Transverse colon (tissue), 4 donors: ENCODE measurements around the gene AP4B1. TPM values are rescaled to one million over a fixed set of nuclear protein-coding genes. Genes with fewer than 3 reads are reported as not detected.

Source experiments
- DNase-seq: peaks from one replicate; pipeline ENCODE4 v3.0.0-alpha.2; 2019
- H3K27ac ChIP-seq, 4 donors: fragments of 200-600 bp; sonication (generic); 2 replicates each; pipeline ENCODE4 v1.5.1; 2016 to 2018; ENCODE audit warnings: inconsistent platforms in 4 of 4
- H3K27me3 ChIP-seq: fragments of 200-600 bp; sonication (generic); 2 replicates; pipeline ENCODE4 v1.5.1; 2017; ENCODE audit warnings: inconsistent platforms
- H3K36me3 ChIP-seq, 4 donors: fragments of 200-600 bp; sonication (generic); 2 replicates each; pipeline ENCODE4 v1.5.1; 2017 to 2019; ENCODE audit warnings: inconsistent platforms in 4 of 4
- H3K4me1 ChIP-seq, 4 donors: fragments of 200-600 bp; sonication (generic); 2 replicates each; pipeline ENCODE4 v1.5.1; 2017 to 2020; ENCODE audit warnings: inconsistent platforms in 4 of 4
- H3K4me3 ChIP-seq, 4 donors: fragments of 200-600 bp; sonication (generic); 1 replicate in 1 of 4; 2 replicates in 3 of 4; pipeline versions ENCODE4 v1.5.1 to v1.6.1; 2017 to 2019; ENCODE audit warnings: inconsistent platforms in 4 of 4
- H3K9me3 ChIP-seq, 2 donors: fragments of 200-600 bp; sonication (generic); 2 replicates each; pipeline ENCODE4 v1.5.1; 2017 to 2019; ENCODE audit warnings: inconsistent platforms in 2 of 2
- EP300 ChIP-seq: sonication (generic); formaldehyde crosslinking; IDR thresholded peaks from one replicate; pipeline ENCODE4 v1.6.1; 2017; ENCODE audit warnings: antibody characterized with exemption, low read depth
- POLR2A ChIP-seq: fragments of 450-650 bp; IDR thresholded peaks from one replicate; pipeline ENCODE4 v1.6.1; 2016; ENCODE audit warnings: antibody characterized with exemption, mild to moderate bottlenecking, moderate library complexity
- POLR2AphosphoS5 ChIP-seq, 3 donors: sonication (generic); formaldehyde crosslinking; IDR thresholded peaks; one replicate each; pipeline ENCODE4 v1.6.1; 2016; ENCODE audit warnings: antibody characterized with exemption in 3 of 3
- WGBS, 2 donors: methylation state at CpG; one replicate each; pipeline ENCODE4 v1.1.5; 2018; ENCODE audit warnings: low coverage in 1 of 2; 5-methylcytosine and 5-hydroxymethylcytosine counted together
- in situ Hi-C, 4 donors: fragments of 200-750 bp; cut with MboI; loops; one replicate each; pipeline versions ENCODE4 v1.15.0 to v1.15.1; 2017; ENCODE audit warnings: low sequenced_read_pairs in 3 of 4, low pct_ligation_motif_present in 1 of 4, low pct_unique_long_range_greater_than_20kb in 1 of 4
- intact Hi-C: fragments of 100-400 bp; cut with DNase I; formaldehyde crosslinking; loops from one replicate; pipeline ENCODE4 v1.15.1; 2023; ENCODE audit warnings: low total_unique reads
- total RNA-seq, 4 donors: library from RNA; depleted of rRNA; stranded (reverse); fragments of >200 nt; gene quantifications; one replicate each; pipeline ENCODE4 v1.1.0, GENCODE V29; 2016
- TF ChIP-seq, protein P1 (sequence below), 5 experiments: fragments of 200-600 bp in 3 of 5; fragments of 450-650 bp in 2 of 5; sonication (generic) in 3 of 5; IDR thresholded peaks; 1 replicate in 2 of 5; 2 replicates in 3 of 5; pipeline ENCODE4 v1.5.1; 2016 to 2017; ENCODE audit warnings: antibody characterized with exemption in 5 of 5, inconsistent platforms in 3 of 5, mild to moderate bottlenecking in 2 of 5, moderate library complexity in 1 of 5

Gene AP4B1
- total RNA-seq, 4 donors from 2014 or later: 7.2 to 37.2 (median 16.5) TPM

DNA sequence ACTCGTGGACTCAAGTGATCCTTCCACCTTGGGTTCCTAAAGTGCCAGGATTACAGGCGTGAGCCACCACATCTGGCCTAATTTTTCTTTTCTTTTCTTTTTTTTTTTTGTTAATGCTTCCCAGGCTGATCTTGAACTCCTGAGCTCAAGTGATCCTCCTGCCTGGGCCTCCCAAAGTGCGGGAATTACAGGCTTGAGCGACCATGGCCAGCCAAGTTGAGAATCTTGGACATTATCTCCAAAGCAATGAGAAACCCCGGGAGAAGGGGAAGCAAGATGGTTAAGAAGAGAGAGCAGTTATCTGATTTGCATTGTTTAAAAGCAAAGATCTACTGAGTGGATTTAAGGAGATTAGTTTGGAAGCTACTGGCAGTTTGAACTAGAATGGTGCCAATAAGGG, 33.6 kb upstream of the AP4B1 start:
- Histone ChIP-seq H3K27me3 (no peaks in the 10 kb centered on the region), H3K27ac (no peak overlapping the region), H3K36me3 (peaks cover 0 to 15% (median 0%) of the 10 kb centered on the region in 4 donors), H3K9me3 (no peaks in the 10 kb centered on the region), H3K4me1 (peaks cover 4 to 51% (median 13%) of the 10 kb centered on the region in 4 donors), H3K4me3 (no peak overlapping the region)
- DNase-seq: no peak
- WGBS, 2 donors: 72 to 89% methylated on average over 3 to 5 of the region's 5 CpGs
- intact Hi-C loops (no loop called here), in situ Hi-C loops (loop anchor here in 1 of 4 donors (25.0 kb wide), 1 partner anchor 101 kb away; no protein-coding TSS in a partner anchor)
- TF ChIP-seq POLR2A (no peak), POLR2AphosphoS5 (IDR thresholded peaks at IDR 0.05) (no peak), EP300 (no peak)
- TF ChIP-seq, protein P1, sequence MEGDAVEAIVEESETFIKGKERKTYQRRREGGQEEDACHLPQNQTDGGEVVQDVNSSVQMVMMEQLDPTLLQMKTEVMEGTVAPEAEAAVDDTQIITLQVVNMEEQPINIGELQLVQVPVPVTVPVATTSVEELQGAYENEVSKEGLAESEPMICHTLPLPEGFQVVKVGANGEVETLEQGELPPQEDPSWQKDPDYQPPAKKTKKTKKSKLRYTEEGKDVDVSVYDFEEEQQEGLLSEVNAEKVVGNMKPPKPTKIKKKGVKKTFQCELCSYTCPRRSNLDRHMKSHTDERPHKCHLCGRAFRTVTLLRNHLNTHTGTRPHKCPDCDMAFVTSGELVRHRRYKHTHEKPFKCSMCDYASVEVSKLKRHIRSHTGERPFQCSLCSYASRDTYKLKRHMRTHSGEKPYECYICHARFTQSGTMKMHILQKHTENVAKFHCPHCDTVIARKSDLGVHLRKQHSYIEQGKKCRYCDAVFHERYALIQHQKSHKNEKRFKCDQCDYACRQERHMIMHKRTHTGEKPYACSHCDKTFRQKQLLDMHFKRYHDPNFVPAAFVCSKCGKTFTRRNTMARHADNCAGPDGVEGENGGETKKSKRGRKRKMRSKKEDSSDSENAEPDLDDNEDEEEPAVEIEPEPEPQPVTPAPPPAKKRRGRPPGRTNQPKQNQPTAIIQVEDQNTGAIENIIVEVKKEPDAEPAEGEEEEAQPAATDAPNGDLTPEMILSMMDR (IDR thresholded peaks at IDR 0.05): no peak

DNA sequence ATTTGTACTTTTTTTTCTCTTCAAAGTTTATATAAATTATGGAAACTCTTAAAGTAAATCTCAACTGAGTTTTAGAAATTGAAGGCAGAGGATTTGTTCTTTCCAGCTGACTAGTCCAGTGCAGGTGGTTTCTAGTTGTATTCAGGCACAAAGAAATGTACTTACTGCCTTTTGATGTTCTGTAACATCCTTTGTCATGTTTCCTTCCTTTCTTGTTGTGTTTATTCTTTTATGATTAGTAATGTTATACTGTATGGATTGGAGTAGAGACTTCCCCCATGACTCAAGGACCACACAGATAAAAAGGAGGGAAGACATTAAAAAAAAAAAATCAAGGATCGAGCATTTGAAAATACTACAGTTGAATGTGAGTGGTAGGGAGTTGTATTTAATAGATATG, 32.5 kb upstream of the AP4B1 start:
- Histone ChIP-seq H3K36me3 (peaks cover 0 to 13% (median 0%) of the 10 kb centered on the region in 4 donors), H3K4me3 (no peak overlapping the region), H3K4me1 (peaks cover 15 to 57% (median 21%) of the 10 kb centered on the region in 4 donors), H3K27ac (no peak overlapping the region), H3K27me3 (no peaks in the 10 kb centered on the region), H3K9me3 (no peaks in the 10 kb centered on the region)
- 65 to 80% methylated on average over 1 of the region's 1 CpG for WGBS, 2 donors
- no peak for TF ChIP-seq EP300
- no peak for TF ChIP-seq POLR2AphosphoS5 (IDR thresholded peaks at IDR 0.05)
- no peak for TF ChIP-seq POLR2A
- TF ChIP-seq, protein P1 (IDR thresholded peaks at IDR 0.05): no peak
- DNase-seq: no peak
- intact Hi-C loops: no loop called here
- in situ Hi-C loops: loop anchor here in 1 of 4 donors (25.0 kb wide), 1 partner anchor 100 kb away; no protein-coding TSS in a partner anchor

DNA sequence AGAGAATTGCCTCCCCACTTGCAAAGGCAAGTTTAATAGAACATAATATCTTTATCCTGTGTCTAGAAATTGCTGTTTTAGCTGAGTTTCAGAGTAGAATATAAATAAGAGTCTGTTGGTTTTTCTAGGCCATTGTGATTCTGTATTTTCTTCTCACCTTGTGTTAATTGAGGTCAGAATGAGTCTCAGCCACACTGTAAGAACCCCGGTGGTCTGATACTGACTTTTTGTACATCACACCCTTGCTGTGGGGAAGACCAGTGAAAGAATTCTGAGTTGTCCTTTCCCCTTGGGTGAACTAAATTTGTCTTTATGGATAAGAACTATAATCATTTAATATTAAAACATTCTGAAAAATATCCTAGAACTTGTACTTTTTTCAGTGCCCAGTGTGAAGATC, 31.4 kb upstream of the AP4B1 start:
- peaks cover 26 to 69% (median 29%) of the 10 kb centered on the region in 4 donors for H3K4me1 ChIP-seq
- TF ChIP-seq, protein P1 (IDR thresholded peaks at IDR 0.05): no peak
- TF ChIP-seq EP300 (no peak), POLR2A (no peak), POLR2AphosphoS5 (IDR thresholded peaks at IDR 0.05) (no peak)
- no peak overlapping the region for H3K27ac ChIP-seq
- WGBS, 2 donors: 80 to 89% methylated on average over 1 of the region's 1 CpG
- in situ Hi-C loops: loop anchor here in 1 of 4 donors (25.0 kb wide), 1 partner anchor 99 kb away; no protein-coding TSS in a partner anchor
- H3K4me3 ChIP-seq: no peak overlapping the region
- peaks cover 0 to 3% (median 0%) of the 10 kb centered on the region in 4 donors for H3K36me3 ChIP-seq
- no peaks in the 10 kb centered on the region for H3K27me3 ChIP-seq
- no peak for DNase-seq
- intact Hi-C loops: no loop called here
- H3K9me3 ChIP-seq: no peaks in the 10 kb centered on the region

DNA sequence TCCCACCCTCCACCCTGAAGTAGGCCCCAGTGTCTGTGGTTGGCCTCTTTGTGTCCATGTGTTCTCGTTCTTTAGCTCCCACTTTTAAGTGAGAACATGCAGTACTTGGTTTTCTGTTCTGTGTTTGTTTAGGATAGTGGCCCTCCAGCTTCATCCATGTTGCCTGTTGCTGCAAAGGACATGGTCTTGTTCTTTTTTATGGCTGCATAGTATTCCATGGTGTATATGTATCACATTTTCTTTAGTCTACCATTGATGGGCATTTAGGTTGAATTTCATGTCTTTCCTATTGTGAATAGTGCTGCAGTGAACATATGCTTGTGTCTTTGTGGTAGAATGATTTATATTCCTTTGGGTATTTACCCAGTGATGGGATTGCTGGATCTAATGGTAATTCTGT, 30.6 kb upstream of the AP4B1 start:
- H3K27ac ChIP-seq: no peak overlapping the region
- no peak for TF ChIP-seq POLR2AphosphoS5 (IDR thresholded peaks at IDR 0.05)
- no peak for DNase-seq
- in situ Hi-C loops: loop anchor here in 1 of 4 donors (25.0 kb wide), 1 partner anchor 98 kb away; no protein-coding TSS in a partner anchor
- intact Hi-C loops: no loop called here
- H3K36me3 ChIP-seq: no peaks in the 10 kb centered on the region
- H3K4me3 ChIP-seq: no peak overlapping the region
- 95 to 100% methylated on average over 1 of the region's 1 CpG for whole genome bisulfite sequencing, 2 donors
- peaks cover 26 to 75% (median 36%) of the 10 kb centered on the region in 4 donors for H3K4me1 ChIP-seq
- H3K27me3 ChIP-seq: no peaks in the 10 kb centered on the region
- no peaks in the 10 kb centered on the region for H3K9me3 ChIP-seq
